HG03175 (cell line): ENCODE data around the gene CAMK2A.

Experiments
- ATAC-seq: cut with Tn5 transposase; IDR thresholded peaks from one replicate; pipeline ENCODE4 v1.9.1; 2021; ENCODE audit warnings: mild to moderate bottlenecking, moderate library complexity; ENCODE audit not compliant: unreplicated experiment

The CAMK2A gene

DNA sequence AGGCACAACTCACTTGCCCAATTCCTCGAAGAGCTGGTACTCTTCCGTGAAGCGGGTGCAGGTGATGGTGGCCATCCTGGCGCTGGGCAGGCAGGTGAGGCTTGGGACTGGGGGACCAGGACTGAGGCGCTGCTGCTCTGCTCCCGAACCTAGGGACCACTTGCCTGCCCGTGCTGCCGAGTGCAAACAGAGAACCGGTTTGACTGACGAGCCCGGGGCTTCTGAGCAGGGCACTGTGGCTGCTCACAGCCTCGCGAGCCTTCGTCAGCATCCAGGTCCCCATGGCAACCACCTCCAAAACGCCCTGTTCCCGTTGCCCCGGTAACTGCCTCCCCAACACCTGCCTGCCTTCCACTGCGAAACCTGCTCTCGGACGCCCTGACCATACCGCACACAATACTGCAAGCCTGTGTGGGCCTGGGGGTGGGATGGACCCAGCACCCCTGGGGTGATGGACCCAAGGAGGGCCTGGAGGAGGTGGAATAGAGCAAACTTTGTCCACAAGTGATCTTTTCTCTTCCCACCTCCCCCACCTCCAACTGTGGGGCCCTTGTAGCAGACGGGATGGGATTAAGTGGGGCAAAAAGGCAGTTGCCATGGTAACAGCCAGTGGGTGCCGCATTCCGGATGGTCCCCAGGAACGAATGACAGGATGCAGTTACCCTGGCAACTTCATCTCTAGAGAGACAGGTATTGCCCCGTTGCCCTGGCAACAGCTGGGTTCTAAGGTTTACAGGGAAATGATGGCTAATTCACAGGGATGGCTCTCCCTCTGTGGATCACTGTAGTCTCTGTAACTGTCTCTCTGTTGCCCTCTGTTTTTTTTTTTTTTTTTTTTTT is at the start of gene CAMK2A:
TSS of gene CAMK2A (minus strand) at position 223 of the 840 bp plus-strand sequence. CDS start at position 75, 148 bp downstream.
- no peak for ATAC-seq

DNA sequence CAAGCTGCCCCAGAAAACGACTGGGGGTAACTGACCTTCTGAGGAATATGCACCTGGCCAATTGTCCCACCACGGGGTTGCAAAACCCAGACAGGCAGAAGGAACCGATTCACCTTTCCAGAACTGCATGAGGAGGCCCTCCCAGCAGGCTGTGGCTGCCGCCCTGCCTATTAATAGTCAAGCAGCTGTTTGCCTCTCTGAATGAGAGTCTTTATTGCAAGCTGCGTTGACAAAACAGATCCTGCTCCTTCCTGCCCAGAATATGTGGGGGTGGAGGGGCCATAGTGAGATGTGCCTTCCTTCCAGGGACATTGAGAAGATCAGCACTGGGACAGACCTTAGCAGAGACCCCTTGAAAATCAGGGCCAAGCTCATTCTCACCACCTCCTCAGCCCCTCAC is 49.6 kb upstream of the CAMK2A start:
- no peak for ATAC-seq

DNA sequence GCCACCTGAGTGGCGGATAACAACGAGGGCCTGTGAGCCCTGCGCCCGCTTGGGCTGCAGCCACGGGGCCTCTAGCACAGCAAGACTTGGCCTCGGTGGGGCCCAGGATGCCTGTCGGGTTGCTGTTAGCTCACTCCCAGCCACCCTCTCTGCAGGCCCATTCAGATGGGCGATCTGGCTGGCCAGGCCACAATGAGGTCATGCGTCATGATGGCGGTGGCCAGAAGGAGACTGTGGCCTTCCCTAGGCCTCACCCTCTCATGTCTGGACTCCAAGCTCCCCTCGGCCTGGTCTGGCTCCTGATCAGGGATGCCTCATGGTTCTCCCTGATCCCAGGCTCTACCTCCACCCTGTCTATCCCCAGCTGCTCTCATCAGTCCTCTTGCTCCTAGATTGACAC is 49.0 kb upstream of the CAMK2A start:
- no peak for ATAC-seq

DNA sequence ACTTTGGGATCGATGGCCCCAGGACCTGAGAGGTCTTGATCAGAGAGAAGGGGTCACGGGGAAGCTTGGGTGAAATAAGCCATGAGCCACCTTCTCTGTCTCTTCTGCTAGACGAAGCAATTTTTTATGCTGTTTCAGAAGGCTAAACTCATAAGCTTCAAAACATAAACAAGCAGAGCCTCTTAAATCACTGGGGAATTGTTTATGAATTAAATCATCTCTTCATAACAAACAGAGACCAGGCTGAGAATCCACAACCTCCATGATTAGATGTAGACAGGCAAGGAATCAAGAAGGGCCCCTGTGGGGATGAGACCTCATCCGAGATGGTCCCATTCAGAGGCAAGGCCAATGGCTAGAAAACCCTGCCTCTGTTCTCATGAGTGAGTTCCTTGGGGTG is 46.2 kb upstream of the CAMK2A start:
- ATAC-seq, result no peak

DNA sequence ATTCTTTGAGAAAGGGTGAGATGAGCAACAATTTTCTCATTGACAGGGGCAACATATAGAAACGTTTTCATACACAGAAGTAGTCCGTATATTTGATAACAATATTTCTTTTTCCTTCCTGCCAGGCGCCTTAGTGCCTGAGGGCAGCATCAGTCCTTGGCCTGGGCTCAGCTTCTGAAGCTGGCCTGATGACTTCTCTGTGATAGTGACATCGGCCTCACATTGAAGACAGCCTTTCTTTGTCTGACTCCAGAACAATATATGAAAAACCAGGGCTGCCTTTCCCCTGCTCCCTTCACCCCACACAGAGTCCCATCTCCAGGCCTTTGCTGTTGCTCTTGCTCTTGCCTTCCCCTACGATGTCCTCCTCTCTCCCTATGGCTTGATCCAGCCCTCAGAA is 43.8 kb upstream of the CAMK2A start:
- no peak for ATAC-seq

DNA sequence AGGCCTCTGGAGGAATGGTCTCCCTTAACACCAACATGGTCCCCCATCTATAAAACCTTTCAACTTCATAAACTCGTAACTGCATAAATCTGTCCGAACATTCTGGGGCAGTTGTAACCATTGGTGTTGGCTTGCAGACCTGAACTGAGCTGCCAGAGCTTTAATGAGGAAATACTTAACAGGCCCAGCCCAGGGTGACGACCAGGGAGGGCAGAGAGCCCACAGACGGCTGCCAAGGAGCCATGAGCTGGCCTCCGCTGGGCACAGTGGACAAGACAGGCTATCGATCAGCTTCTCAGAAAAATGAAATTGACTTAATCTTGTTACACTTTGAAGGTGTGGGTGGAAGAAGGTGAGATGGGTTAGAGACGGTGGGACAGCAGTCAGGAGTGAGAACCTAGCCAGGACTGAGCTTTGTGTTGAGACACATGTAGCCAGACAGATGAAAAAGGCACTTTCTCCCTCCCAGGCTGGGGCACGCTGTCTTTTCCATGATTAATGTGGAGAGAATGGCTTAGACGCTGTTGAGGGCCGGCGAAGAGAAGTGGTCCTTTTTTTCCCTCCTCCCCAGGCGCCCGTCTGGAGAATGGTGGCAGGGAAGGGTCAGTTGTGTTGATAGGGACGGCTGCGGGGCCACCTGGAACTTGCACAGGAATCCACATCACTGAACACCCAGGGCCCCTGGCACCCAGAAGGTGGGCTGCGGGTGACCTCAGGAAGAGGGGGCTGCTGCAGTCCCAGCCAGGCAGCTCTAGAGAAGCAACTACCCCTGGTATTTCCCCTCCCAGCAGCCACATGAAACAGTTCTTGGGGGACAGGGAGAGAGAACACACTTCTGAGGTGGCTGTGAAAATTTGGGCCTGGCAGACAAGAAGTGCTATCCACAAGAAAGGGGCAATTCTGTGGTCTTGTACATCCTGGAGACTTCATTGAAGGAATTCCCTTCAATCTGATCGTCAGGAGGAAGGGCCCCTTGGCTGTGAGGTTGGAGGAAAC is 40.6 kb upstream of the CAMK2A start:
- no peak for ATAC-seq

DNA sequence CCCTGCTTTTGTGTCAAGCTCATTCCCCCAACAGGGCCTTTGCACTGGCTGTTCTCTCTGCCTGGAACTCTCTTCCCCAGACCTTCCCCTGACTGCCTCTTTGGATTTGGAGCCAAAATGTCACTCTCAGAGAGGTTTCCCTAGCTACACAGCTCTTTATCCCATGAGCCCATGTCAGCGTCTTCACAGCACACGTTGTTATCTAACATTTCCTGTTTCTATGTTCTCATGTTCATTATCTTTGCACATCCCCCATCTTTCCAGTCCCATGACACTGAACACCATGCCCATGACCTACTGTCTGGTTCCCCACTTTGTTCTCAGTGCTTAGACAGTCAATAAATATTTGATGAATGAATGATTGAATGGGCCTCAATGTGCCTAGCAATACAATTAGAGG is 39.5 kb upstream of the CAMK2A start:
- no peak for ATAC-seq

DNA sequence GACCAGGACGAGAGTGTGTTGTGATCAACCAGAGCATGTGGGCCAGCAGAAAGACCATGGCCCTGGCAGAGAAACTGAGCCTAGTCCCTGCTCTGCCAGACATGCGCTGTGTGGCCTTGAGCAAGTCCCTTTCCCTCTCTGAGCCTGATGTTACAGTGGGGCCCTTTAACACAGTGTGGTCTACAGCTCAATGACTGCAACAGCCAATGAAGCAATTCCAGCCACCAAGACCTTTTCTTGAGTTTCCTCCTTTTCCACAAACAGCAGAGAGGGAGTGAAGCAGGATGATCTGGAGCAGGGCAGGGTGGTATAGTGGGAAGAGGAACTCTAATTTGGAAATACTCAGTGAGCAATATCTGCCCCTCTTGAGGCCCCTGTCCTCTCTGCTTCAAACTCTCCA is 38.9 kb upstream of the CAMK2A start:
- ATAC-seq, result no peak

DNA sequence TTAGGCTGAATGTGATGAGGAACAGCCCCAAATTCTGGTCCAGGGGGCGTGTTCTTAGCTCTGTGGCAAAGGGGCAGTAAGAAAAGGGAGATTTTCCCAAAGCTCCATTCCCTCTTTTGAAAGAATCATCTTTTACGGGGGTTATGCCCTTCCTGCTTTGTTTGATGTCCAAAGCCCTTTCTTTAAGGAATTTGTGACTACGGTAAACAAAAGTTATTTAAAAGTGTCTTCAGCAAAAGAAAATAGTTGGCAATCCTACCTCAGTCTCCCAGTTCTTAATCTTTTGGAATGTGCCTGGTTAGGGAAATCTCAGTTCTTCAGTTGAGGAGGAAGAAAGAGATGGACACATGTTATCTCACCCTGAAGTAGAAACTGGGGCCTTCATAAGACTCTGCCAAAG is 37.6 kb upstream of the CAMK2A start:
- no peak for ATAC-seq

DNA sequence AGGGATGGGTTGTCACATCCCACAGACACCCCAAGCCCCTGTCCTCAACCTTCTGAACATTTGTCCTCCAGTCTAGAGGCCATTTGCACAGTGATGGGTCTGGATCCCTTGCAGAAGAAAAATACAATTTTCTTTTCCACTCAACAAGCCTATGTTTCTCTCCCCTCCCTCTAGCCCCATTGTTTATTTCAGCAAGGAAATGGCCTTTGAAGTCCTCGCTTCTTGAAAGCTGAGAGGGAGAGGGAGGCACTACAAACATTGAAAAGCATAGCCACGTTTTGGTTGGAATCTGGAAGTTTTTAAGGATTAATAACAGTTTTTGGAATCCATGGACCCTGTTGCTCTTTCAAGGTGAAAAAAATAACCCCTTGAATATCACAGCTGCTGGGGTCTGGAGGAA is 37.1 kb upstream of the CAMK2A start:
- ATAC-seq, result no peak

DNA sequence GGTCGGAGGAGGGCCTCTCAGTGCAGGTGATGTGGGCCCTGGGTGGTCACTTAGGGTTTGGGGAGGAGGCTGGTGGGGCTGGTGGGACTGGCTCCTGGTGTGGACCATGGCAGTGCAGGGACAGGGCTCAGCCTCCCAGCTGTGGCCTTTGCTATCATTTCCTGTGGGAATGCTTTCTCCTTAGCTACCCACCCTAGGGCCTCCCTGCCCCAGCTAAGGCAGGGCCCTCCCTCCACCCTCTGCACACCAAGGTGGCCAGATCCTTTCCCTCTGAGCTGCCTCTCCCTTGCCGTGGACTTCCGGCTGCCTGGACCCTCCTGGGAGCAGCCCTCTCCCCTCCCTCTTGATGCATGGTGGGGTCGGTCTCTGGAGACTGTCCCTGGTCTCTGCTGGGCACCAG is 35.9 kb upstream of the CAMK2A start:
- no peak for ATAC-seq

DNA sequence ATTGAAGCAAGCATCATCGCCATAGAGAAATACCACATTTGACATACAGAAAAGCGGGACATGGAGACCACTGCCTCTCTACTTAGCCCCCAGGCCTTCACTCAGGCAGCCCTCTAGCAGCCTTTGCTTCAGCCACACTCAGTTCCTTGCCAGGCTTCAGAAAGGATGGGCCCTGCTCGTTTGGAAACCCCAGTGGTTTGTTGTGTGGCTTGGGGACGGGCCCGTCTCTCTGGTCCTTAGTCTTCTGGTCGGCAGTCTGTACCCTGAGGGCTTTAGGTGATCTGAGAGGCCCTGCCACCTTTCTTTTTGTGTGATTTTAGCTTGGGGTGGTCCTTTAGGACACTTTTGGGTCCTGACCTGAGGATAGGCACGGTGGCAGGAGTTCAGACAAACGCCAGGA is 34.2 kb upstream of the CAMK2A start:
- ATAC-seq, result no peak

DNA sequence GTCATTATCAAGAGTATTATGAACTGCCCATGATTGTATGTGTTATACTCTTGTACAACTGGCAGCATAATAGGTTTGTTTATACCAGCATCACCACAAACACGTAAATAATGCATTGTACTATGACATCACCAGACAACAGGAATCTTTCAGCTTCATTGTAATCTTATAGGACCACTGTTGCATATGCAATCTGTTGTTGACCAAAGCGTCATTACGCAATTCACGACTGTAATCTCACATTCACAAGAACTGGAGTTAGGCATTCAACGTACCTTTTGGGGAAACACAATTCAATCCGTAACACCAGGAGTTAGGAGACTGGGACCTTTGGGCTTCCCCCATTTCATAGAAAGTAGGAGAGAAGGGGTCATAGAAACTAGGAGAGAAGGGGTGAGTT is 33.5 kb upstream of the CAMK2A start:
- no peak for ATAC-seq

DNA sequence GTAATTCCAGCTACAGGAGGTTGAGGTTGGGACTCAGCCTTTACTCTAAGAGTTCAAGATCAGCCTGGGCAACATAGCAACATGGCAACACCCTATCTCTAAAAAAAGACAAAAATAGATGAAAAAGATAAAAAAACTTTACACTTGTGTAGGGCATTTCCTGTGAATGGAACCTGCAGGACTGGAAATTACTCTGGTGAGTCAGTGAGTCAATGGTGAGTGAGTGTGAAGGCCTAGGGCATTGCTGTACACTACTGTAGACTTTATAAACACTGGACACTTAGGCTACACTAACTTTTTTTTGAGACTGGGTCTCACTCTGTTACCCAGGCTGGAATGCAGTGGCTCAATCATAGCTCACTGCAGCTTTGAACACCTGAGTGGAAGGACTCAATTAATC is 32.6 kb upstream of the CAMK2A start:
- no peak for ATAC-seq

DNA sequence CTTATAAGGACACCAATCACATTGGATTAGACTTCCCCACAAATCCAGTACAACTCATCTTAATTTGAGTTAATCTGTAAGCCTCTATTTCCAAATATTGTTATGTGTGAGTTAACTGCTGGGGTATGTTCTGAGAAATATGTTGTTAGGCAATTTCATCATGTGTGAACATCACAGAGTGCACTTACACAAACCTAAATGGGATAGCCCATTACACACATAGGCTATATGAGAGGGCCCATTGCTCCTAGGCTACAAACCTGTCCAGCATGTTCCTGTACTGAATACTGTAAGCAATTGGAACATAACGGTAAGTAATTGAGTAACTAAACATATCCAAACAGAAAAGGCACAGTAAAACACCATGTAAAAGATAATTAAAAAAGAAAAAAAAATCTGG is 32.2 kb upstream of the CAMK2A start:
- ATAC-seq, result no peak

DNA sequence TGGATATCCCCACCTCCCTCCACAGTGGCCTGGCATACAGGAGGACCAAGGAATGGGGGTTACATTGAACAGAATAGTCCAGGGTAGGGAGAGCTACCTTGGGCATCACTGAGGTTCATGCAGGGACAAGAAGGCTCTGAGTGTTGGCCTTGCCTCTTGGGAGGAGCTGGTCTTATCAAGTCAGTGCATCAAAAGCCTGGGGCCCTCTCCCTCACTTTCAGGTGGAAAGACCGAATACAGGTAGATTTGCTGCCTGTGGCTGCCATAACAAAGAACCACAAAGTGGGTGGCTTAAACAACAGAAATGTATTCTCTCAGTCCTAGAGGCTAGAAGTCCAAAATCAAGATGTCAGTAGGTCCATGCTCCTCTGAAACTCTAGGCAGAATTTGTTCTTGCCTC is 31.6 kb upstream of the CAMK2A start:
- ATAC-seq, result no peak

DNA sequence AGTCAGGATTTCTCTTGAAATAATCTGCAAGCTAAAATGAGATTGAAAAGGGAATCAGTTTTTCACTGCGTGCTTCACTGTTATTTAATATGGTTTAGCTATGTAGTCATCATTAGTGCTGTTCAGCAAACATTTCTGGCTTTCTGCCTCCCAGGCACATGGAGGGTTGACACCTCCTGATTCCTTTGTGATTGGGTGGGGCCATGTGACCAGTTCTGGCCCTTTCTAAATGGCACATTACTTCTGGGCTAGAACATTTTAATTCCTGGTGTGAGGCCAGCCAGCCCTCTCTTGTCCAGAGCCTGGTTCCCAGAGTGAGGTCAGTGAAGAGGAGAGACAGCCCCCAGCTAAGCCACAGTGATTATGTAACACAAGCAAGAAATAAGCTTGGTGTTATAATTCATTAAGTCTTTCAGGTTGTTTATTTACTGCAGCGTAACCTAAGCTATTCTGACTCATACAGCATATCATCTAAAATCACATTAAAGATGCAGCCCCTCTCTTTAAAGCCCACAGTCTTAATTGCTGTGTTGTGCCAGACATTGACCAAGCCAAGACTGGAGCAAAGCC is 30.6 kb upstream of the CAMK2A start:
- ATAC-seq, result no peak

DNA sequence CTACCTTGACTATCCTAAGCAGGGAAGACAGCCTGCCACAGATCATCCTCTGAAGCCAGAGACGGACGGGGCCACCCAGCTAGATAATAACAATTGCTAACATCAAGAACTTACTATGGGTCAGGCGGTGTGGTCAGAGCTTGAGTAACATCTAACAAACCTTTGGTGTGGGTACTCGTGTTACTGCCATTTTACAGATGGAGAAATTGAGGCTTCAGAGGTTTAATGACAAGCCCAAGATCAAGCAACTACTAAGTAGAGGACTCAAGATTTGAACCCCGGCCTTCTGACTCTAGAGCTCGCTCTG is 29.9 kb upstream of the CAMK2A start:
- no peak for ATAC-seq

DNA sequence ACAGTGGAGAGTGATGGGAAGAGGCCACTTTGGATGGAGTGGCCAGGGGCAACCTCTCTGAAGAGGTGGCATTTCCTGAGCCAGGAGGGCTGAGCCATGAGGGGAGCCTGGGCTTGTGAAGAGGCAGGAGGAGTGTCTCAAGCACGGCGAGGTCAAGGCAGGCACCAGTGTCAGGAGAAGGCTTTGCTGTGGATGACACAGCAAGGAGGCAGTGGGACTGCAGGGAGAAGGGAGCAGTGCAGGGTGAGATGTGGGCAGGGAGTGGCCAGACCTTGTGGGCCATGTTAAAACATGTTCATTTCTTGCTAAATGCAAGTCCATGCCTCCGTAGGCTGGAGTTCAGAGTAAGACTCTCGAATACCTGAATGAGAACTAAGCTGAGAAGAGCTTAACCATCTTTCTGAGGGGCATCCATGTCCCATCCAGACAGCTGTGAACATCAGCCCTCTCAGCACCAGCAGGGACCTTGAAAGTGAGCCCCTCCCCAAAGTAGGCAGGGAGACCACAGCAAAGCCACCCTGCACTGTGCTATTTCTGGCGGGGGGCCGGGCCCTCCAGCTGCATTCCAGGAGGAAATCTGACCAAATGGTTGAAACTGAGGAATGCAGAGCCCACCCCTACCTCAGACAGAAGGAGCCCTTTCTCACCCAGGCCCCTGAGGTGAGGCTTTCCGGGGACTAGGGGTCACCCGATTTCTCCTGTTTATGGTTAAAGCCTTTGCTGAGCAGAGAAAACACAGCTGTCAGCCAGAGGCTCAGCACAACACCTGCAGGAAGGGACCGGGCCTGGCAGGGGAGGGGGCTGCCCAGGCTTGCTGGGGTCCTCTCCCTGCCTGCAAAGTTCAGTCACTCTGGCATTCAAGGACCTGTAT is 29.3 kb upstream of the CAMK2A start:
- ATAC-seq, result no peak

DNA sequence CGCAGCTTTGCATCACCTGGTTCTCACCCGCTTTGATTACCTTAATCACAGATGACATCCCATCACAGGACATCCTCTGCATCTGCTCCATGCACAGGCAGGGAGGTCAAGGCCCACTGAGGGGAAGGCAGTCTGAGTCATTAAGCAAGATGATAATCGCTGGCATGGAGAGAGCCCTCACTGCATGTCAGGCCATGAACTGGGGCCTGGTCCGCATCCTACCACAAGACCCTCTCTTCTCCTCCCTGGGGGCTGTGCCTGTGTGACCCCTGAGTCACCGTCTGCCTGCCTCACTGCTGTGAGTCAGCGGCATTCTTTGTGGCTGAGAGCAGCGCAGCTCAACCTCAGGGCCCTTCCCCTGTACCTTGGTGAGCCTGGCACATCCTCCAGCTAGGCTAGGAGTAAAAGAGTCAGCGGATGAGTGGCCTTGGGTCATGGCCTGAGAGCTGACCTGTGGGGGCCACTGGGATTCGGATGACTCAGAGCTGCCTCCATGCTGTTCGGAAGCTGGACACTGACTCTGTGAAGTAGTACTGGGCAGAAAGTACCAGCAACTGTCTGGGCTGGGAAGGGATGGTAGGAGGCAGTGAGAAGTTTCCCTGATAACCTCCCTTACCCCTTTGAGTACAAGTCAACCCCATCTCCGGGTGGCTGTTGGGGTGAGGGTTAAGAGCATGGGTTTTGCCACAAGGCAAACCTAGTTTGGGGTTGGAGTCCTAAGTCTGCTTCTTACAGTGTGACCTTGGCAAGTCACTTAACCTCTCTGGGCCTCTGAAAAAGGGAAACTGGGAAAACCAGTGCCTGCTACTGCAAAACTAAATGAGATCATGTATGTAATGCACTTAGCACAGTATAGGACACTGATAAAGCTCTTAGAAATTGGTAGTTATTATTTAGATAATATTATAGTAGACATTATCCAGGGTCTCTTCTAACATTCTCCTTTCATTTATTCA is 27.8 kb upstream of the CAMK2A start:
- ATAC-seq, result no peak
